Measurements from ENCODE around the gene DIDO1. TPM values are rescaled to one million over a fixed set of nuclear protein-coding genes. Genes with fewer than 3 reads are reported as not detected.

The DIDO1 gene
- total RNA-seq, 2 experiments from 2014 or later: 65.1 to 70.6 TPM

- H3K79me2 ChIP-seq (ENCODE audit: insufficient read depth, low read depth, low read length): no peaks in the 10 kb centered on the region
- H3K9me2 ChIP-seq (ENCODE audit: insufficient read depth, low read length): no peaks in the 10 kb centered on the region
- H3K4me1 ChIP-seq (ENCODE audit: insufficient read depth, low read length, poor library complexity, severe bottlenecking): peaks cover 22% of the 10 kb centered on the region
- H3K36me3 ChIP-seq (ENCODE audit: insufficient read depth, low read length): no peaks in the 10 kb centered on the region
- H3K4me2 ChIP-seq (ENCODE audit: low read length): no peak overlapping the region
- TF ChIP-seq EZH2phosphoT487 (IDR thresholded peaks at IDR 0.05; ENCODE audit: borderline replicate concordance, low read depth, low read length) (no peak), CTCF (conservative IDR thresholded peaks at IDR 0.05; ENCODE audit: low read length) (no peak)
- H3K4me3 ChIP-seq (ENCODE audit: low read depth, low read length, poor library complexity, severe bottlenecking): no peak overlapping the region
- CTCF ChIA-PET (ENCODE audit: unreplicated experiment): no interaction called here
- BruUV-seq (replicated peaks): no TSS peak
- no peak for DNase-seq (ENCODE audit: low spot score)
- H3K9me3 ChIP-seq (ENCODE audit: low read length): no peaks in the 10 kb centered on the region
- H2AFZ ChIP-seq (ENCODE audit: low read length): no peak overlapping the region
- POLR2A ChIA-PET: no interaction called here
- no peak overlapping the region for H3K27ac ChIP-seq (ENCODE audit: low read depth, low read length, poor library complexity, severe bottlenecking)
- H4K20me1 ChIP-seq (ENCODE audit: insufficient read depth, low read length): no peaks in the 10 kb centered on the region
- intact Hi-C loops (cut with micrococcal nuclease; ENCODE audit: unreplicated experiment): no loop called here
These were observed 96.8 kb downstream of the DIDO1 start for GRCh38 chr20:62829231-62830230.

GRCh38 chr20:62828511-62829230 lies 97.6 kb downstream of the DIDO1 start:
- no peak for DNase-seq (ENCODE audit: low spot score)
- BruUV-seq (replicated peaks): no TSS peak
- POLR2A ChIA-PET: no interaction called here
- Histone ChIP-seq H3K4me2 (ENCODE audit: low read length) (no peak overlapping the region), H3K4me3 (ENCODE audit: low read depth, low read length, poor library complexity, severe bottlenecking) (no peak overlapping the region), H3K9me3 (ENCODE audit: low read length) (no peaks in the 10 kb centered on the region), H3K4me1 (ENCODE audit: insufficient read depth, low read length, poor library complexity, severe bottlenecking) (peaks cover 23% of the 10 kb centered on the region), H3K9me2 (ENCODE audit: insufficient read depth, low read length) (no peaks in the 10 kb centered on the region), H3K79me2 (ENCODE audit: insufficient read depth, low read depth, low read length) (no peaks in the 10 kb centered on the region), H3K27ac (ENCODE audit: low read depth, low read length, poor library complexity, severe bottlenecking) (no peak overlapping the region), H2AFZ (ENCODE audit: low read length) (no peak overlapping the region), H3K36me3 (ENCODE audit: insufficient read depth, low read length) (no peaks in the 10 kb centered on the region), H4K20me1 (ENCODE audit: insufficient read depth, low read length) (no peaks in the 10 kb centered on the region)
- intact Hi-C loops (cut with micrococcal nuclease; ENCODE audit: unreplicated experiment): no loop called here
- no peak for TF ChIP-seq EZH2phosphoT487 (IDR thresholded peaks at IDR 0.05; ENCODE audit: borderline replicate concordance, low read depth, low read length)
- TF ChIP-seq CTCF (conservative IDR thresholded peaks at IDR 0.05; ENCODE audit: low read length): no peak
- CTCF ChIA-PET (ENCODE audit: unreplicated experiment): no interaction called here
